Stimulated activated CD8-positive, alpha-beta memory T cell treated with anti-CD3 and anti-CD28 coated beads, Interleukin-7, amount 100 ng/mL, for 48 hours (primary cell): ENCODE measurements around the gene HP1BP3.

ENCODE experiments used
- DNase-seq, 2 donors: peaks; one replicate each; pipeline ENCODE4 v3.0.0-alpha.2; 2020; ENCODE audit warnings: low read depth in 1 of 2; ENCODE audit errors: extremely low read depth in 1 of 2

HP1BP3 gene

DNA sequence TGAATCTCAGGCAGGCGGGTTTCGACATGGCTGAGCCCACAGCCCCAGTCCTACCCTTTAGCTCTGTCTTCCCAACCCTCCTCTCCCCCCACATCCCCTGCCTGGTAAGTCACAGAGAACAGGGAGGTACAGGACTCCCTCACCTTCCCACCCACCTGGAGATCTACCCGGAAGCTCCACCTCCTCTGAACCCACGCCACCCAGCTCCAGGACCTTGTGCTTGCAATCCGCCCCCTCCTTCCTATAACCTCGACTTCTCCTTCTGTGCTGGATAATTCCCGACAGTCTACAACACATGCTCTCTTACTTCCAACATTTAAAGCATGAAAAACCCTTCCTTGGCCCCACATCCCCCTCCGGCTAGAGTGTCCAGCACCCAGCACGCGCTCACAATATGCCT lies 91.6 kb downstream of the HP1BP3 start:
- no peak for DNase-seq

DNA sequence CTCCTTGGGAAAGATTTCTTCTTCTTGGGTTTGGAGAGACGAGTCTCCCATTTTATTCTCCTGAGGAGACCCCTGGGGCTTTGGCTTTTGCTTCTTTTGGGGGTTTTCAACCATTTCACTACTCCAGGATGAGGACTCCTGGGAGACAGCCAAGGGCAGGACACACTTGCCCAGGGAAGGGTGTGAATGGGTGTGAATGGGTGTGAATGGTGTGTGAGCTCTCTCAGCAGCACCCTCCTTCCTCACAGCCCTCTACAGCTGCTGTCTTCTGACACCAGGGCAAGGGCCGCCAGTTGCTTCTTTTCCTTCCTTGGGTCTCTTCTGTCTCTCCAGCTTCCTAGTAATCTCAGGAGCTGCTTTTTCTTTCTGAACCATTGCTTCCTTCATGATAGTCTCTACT lies 93.5 kb downstream of the HP1BP3 start:
- no peak for DNase-seq
